KOPT-K1 (cell line): ENCODE measurements around the gene WDR59.
"Not testable (repeated sequence)": the region's sequence is repeated elsewhere in the genome, so short reads cannot be mapped to it uniquely, and the experiment has no call there.

Source experiments
- H3K27ac ChIP-seq: fragments of 200-600 bp; sonication (generic); 2 replicates; pipeline ENCODE4 v1.5.1; 2016; ENCODE audit warnings: antibody characterized with exemption, mild to moderate bottlenecking, low read depth, low read length; ENCODE audit not compliant: poor library complexity, severe bottlenecking
- H3K36me3 ChIP-seq: fragments of 200-600 bp; sonication (generic); 2 replicates; pipeline ENCODE4 v1.5.1; 2017; ENCODE audit warnings: antibody characterized with exemption, mild to moderate bottlenecking, low read length, moderate library complexity; ENCODE audit not compliant: insufficient read depth
- H3K9me3 ChIP-seq: fragments of 200-600 bp; sonication (generic); 2 replicates; pipeline ENCODE4 v1.5.1; 2017; ENCODE audit warnings: antibody characterized with exemption, low read length, mild to moderate bottlenecking; ENCODE audit not compliant: insufficient read depth, poor library complexity, severe bottlenecking

WDR59 gene

GRCh38 chr16:75017670-75018525 lies 33.0 kb upstream of the WDR59 start:
- Histone ChIP-seq H3K27ac (no peak overlapping the region), H3K36me3 (peaks cover 44% of the 10 kb centered on the region), H3K9me3 (peaks cover 35% of the 10 kb centered on the region)

GRCh38 chr16:75016451-75017081 lies 31.6 kb upstream of the WDR59 start:
- peaks cover 31% of the 10 kb centered on the region for H3K9me3 ChIP-seq
- H3K36me3 ChIP-seq, result peaks cover 38% of the 10 kb centered on the region

GRCh38 chr16:75014318-75014717 lies 29.4 kb upstream of the WDR59 start:
- H3K27ac ChIP-seq, result no peak overlapping the region
- H3K36me3 ChIP-seq, result peaks cover 32% of the 10 kb centered on the region
- H3K9me3 ChIP-seq, result peaks cover 8% of the 10 kb centered on the region

More at GRCh38 chr16:75016451-75017081, 31.6 kb upstream of the WDR59 start:
- not testable (repeated sequence) for H3K27ac ChIP-seq

- Histone ChIP-seq H3K27ac (peak overlapping the region; percentile 43), H3K36me3 (peaks cover 34% of the 10 kb centered on the region)
- H3K9me3 ChIP-seq, result not testable (repeated sequence)
Measured at GRCh38 chr16:75013123-75013522, 28.2 kb upstream of the WDR59 start.

- Histone ChIP-seq H3K27ac (peak overlapping the region; percentile 43), H3K9me3 (no peaks in the 10 kb centered on the region), H3K36me3 (peaks cover 40% of the 10 kb centered on the region)
Measured at GRCh38 chr16:75012380-75013081, 27.6 kb upstream of the WDR59 start.

- peak overlapping the region; percentile 43 for H3K27ac ChIP-seq
- H3K36me3 ChIP-seq, result peaks cover 47% of the 10 kb centered on the region
- H3K9me3 ChIP-seq, result no peaks in the 10 kb centered on the region
Measured at GRCh38 chr16:75011634-75012307, 26.8 kb upstream of the WDR59 start.

GRCh38 chr16:75010427-75010826 lies 25.5 kb upstream of the WDR59 start:
- H3K9me3 ChIP-seq, result no peaks in the 10 kb centered on the region
- no peak overlapping the region for H3K27ac ChIP-seq
- H3K36me3 ChIP-seq, result peaks cover 56% of the 10 kb centered on the region

GRCh38 chr16:75007443-75007842 lies 22.5 kb upstream of the WDR59 start:
- Histone ChIP-seq H3K36me3 (peaks cover 78% of the 10 kb centered on the region), H3K27ac (no peak overlapping the region), H3K9me3 (no peaks in the 10 kb centered on the region)

- H3K9me3 ChIP-seq, result no peaks in the 10 kb centered on the region
Measured at GRCh38 chr16:75005697-75006096, 20.8 kb upstream of the WDR59 start.

GRCh38 chr16:75004460-75004859 lies 19.5 kb upstream of the WDR59 start:
- Histone ChIP-seq H3K27ac (no peak overlapping the region), H3K9me3 (no peaks in the 10 kb centered on the region), H3K36me3 (peaks cover 76% of the 10 kb centered on the region)

More at GRCh38 chr16:75005697-75006096, 20.8 kb upstream of the WDR59 start:
- Histone ChIP-seq H3K36me3 (peaks cover 83% of the 10 kb centered on the region), H3K27ac (no peak overlapping the region)

- Histone ChIP-seq H3K36me3 (peaks cover 70% of the 10 kb centered on the region), H3K27ac (peak overlapping the region; percentile 79), H3K9me3 (no peaks in the 10 kb centered on the region)
Measured at GRCh38 chr16:75003931-75004330, 19.0 kb upstream of the WDR59 start.

GRCh38 chr16:75002474-75002873 lies 17.6 kb upstream of the WDR59 start:
- H3K36me3 ChIP-seq, result peaks cover 58% of the 10 kb centered on the region
- H3K9me3 ChIP-seq, result no peaks in the 10 kb centered on the region
- peak overlapping the region; percentile 79 for H3K27ac ChIP-seq

- Histone ChIP-seq H3K9me3 (no peaks in the 10 kb centered on the region), H3K27ac (peak overlapping the region; percentile 79), H3K36me3 (peaks cover 40% of the 10 kb centered on the region)
Measured at GRCh38 chr16:75000481-75001081, 15.7 kb upstream of the WDR59 start.

- Histone ChIP-seq H3K9me3 (no peaks in the 10 kb centered on the region), H3K27ac (peak overlapping the region; percentile 79), H3K36me3 (peaks cover 35% of the 10 kb centered on the region)
Measured at GRCh38 chr16:74999609-75000480, 14.9 kb upstream of the WDR59 start.
